B cell (primary cell): ENCODE data around the gene ZMAT3. TPM values are rescaled to one million over a fixed set of nuclear protein-coding genes. Genes with fewer than 3 reads are reported as not detected.

Experiments used
- ATAC-seq: fragments of 200-7000 bp; cut with Tn5 transposase; one replicate; pipeline ENCODE4 v1.10.0; 2021; ENCODE audit warnings: low read depth, mild to moderate bottlenecking, moderate number of reproducible peaks, moderate library complexity
- CTCF ChIA-PET: fragments of 350-600 bp; sonication (Branson Sonifier 250); formaldehyde crosslinking; loops from one replicate; lab custom pipeline; 2021; ENCODE audit warnings: antibody characterized with exemption, inconsistent platforms; lab: Charles Lee
- POLR2A ChIA-PET: fragments of 350-600 bp; sonication (Branson Sonifier 250); formaldehyde crosslinking; loops from one replicate; lab custom pipeline; 2021; ENCODE audit warnings: antibody characterized with exemption; lab: Charles Lee
- DNase-seq: peaks from one replicate; pipeline ENCODE4 v3.0.0; 2013
- H2AFZ ChIP-seq: 2 replicates; pipeline ENCODE4 v1.6.1; 2012; ENCODE audit warnings: mild to moderate bottlenecking, low read depth, low read length; ENCODE audit not compliant: insufficient read depth, poor library complexity, severe bottlenecking
- H3K27ac ChIP-seq, 2 donors: 1 replicate in 1 of 2; 2 replicates in 1 of 2; pipeline ENCODE4 v1.5.1; 2012 to 2013; ENCODE audit warnings: low read length in 2 of 2, mild to moderate bottlenecking in 2 of 2, moderate library complexity in 1 of 2
- H3K27me3 ChIP-seq, 4 experiments: fragments of 200-600 bp in 1 of 4; sonication (generic) in 1 of 4; replicated peaks in 1 of 4; 1 replicate in 2 of 4; 2 replicates in 2 of 4; pipeline versions ENCODE4 v1.6.1 to v1.7.0; 2013 to 2016; ENCODE audit warnings: low read length in 3 of 4, mild to moderate bottlenecking in 2 of 4, mixed read lengths in 1 of 4, moderate library complexity in 1 of 4; ENCODE audit not compliant: insufficient read depth in 4 of 4, control insufficient read depth in 3 of 4; ENCODE audit errors: control extremely low read depth in 1 of 4
- H3K36me3 ChIP-seq, 2 experiments: replicated peaks in 1 of 2; 1 replicate in 1 of 2; 2 replicates in 1 of 2; pipeline versions ENCODE4 v1.6.1 to v1.7.1; 2013; ENCODE audit warnings: low read length in 1 of 2; ENCODE audit not compliant: insufficient read depth in 2 of 2, control insufficient read depth in 1 of 2; ENCODE audit errors: control extremely low read depth in 1 of 2, extremely low read depth in 1 of 2
- H3K4me1 ChIP-seq, 2 donors: fragments of 200-600 bp in 1 of 2; sonication (generic) in 1 of 2; 1 replicate in 1 of 2; 2 replicates in 1 of 2; pipeline versions ENCODE4 v1.5.1 to v1.6.1; 2013 to 2017; ENCODE audit warnings: low read length in 2 of 2; ENCODE audit not compliant: control insufficient read depth in 2 of 2, insufficient read depth in 2 of 2
- H3K4me2 ChIP-seq: replicated peaks from 2 replicates; pipeline ENCODE3; 2012; ENCODE audit warnings: mild to moderate bottlenecking, low read depth, low read length; ENCODE audit not compliant: poor library complexity, severe bottlenecking
- H3K4me3 ChIP-seq, 5 experiments: fragments of 200-600 bp in 1 of 5; sonication (generic) in 1 of 5; 1 replicate in 3 of 5; 2 replicates in 2 of 5; pipeline versions ENCODE4 v1.5.1 to v1.7.0; 2011 to 2016; ENCODE audit warnings: low read length in 4 of 5, mild to moderate bottlenecking in 4 of 5, low read depth in 2 of 5, control low read depth in 1 of 5, moderate library complexity in 1 of 5; ENCODE audit not compliant: insufficient read depth in 1 of 5; ENCODE audit errors: control extremely low read depth in 1 of 5, extremely low read depth in 1 of 5
- H3K79me2 ChIP-seq: fragments of 200-600 bp; sonication (generic); one replicate; pipeline ENCODE4 v1.6.0; 2016; ENCODE audit warnings: low read length; ENCODE audit not compliant: control insufficient read depth, insufficient read depth
- H3K9ac ChIP-seq: fragments of 200-600 bp; sonication (generic); 2 replicates; pipeline ENCODE4 v1.6.1; 2017; ENCODE audit warnings: mild to moderate bottlenecking, low read length, moderate library complexity
- H3K9me3 ChIP-seq, 3 donors: one replicate each; pipeline versions ENCODE4 v1.6.1 to v1.7.1; 2013; ENCODE audit warnings: low read length in 2 of 3; ENCODE audit not compliant: control insufficient read depth in 2 of 3, insufficient read depth in 1 of 3; ENCODE audit errors: control extremely low read depth in 1 of 3
- H4K20me1 ChIP-seq: 2 replicates; pipeline ENCODE4 v1.6.0; 2012; ENCODE audit warnings: mild to moderate bottlenecking, low read length; ENCODE audit not compliant: insufficient read depth, control insufficient read depth, poor library complexity, severe bottlenecking
- H3K27ac Mint-ChIP-seq: one replicate; pipeline ENCODE4 v1.8.0; 2021; ENCODE audit warnings: mixed read lengths
- H3K27me3 Mint-ChIP-seq: one replicate; pipeline ENCODE4 v1.8.0; 2021; ENCODE audit warnings: mixed read lengths
- H3K4me1 Mint-ChIP-seq: one replicate; pipeline ENCODE4 v1.8.0; 2021; ENCODE audit warnings: mixed read lengths
- H3K4me3 Mint-ChIP-seq: one replicate; pipeline ENCODE4 v1.8.0; 2021; ENCODE audit warnings: mixed read lengths
- H3K9me3 Mint-ChIP-seq: one replicate; pipeline ENCODE4 v1.8.0; 2022; ENCODE audit warnings: mixed read lengths; ENCODE audit not compliant: insufficient read depth
- CTCF ChIP-seq: fragments of 200-600 bp; IDR thresholded peaks from one replicate; pipeline ENCODE4 v1.8.0; 2022; ENCODE audit warnings: antibody characterized with exemption, mild to moderate bottlenecking
- EZH2 ChIP-seq: IDR thresholded peaks from 2 replicates; pipeline ENCODE4 v1.6.1; 2012; ENCODE audit warnings: borderline replicate concordance, low read depth, mild to moderate bottlenecking, moderate library complexity, low read length; ENCODE audit not compliant: insufficient read depth, poor library complexity, severe bottlenecking
- WGBS: methylation state at CpG from one replicate; pipeline ENCODE4 v1.1.5; 2013; ENCODE audit warnings: missing lambda C conversion rate; ENCODE audit not compliant: insufficient coverage; 5-methylcytosine and 5-hydroxymethylcytosine counted together
- intact Hi-C: fragments of 100-400 bp; cut with micrococcal nuclease; formaldehyde crosslinking; loops from one replicate; pipeline ENCODE4 v1.10.0; 2022
- polyA plus RNA-seq: library from polyadenylated mRNA; depleted of rRNA; stranded (reverse); fragments of >200 nt; gene quantifications from 2 replicates; pipeline ENCODE4 v1.2.3, GENCODE V29; 2012
- total RNA-seq, 2 donors: library from RNA; stranded (reverse); fragments of 120-200 nt in 1 of 2; gene quantifications; 1 replicate in 1 of 2; 2 replicates in 1 of 2; pipeline versions ENCODE4 v1.2.3 to v1.2.4, GENCODE V29; 2013 to 2022

ZMAT3 gene
- total and polyA plus RNA-seq, 2 donors (not counting 1 experiment from before 2014, with no cell fraction given) = 3.6 to 19.5 TPM

- TF ChIP-seq EZH2 = no peak
- peak; percentile 94 for TF ChIP-seq CTCF
- ChIA-PET POLR2A (interaction anchor here (1.3 kb wide), 1 partner anchor 132 kb away, joined by 9 read pairs; no protein-coding TSS in a partner anchor), CTCF (interaction anchor here (0.5 to 3.5 kb wide), 40 partner anchors 10 to 549 kb away, joined by 3 to 122 read pairs (median 4); partner anchors contain the start of genes MFN1, PIK3CA, ZMAT3 and ZNF639)
- peak overlapping the region; percentile 41 for H3K4me3 Mint-ChIP-seq
- Histone ChIP-seq H3K9me3 (no peaks in the 10 kb centered on the region), H4K20me1 (no peaks in the 10 kb centered on the region), H3K27ac (peak overlapping the region in 1 of 2 donors; percentile 81), H3K4me3 (no peak overlapping the region), H3K9ac (no peak overlapping the region), H3K27me3 (no peaks in the 10 kb centered on the region), H3K4me2 (peak overlapping the region; percentile 3), H3K36me3 (no peaks in the 10 kb centered on the region), H3K4me1 (peaks cover 16 to 34% of the 10 kb centered on the region in 2 donors), H2AFZ (no peak overlapping the region), H3K79me2 (no peaks in the 10 kb centered on the region)
- WGBS = no CpG with 5 or more reads among the region's 1 CpG
- intact Hi-C loops = loop anchor here (1.0 to 5.0 kb wide), 10 partner anchors 31 to 587 kb away; partner anchors contain the start of genes MRPL47, NDUFB5 and ZMAT3
- H3K4me1 Mint-ChIP-seq = peaks cover 50% of the 10 kb centered on the region
- peak; percentile 87 for DNase-seq
- H3K27ac Mint-ChIP-seq = peak overlapping the region; percentile 75
- ATAC-seq = peak; percentile 83
- no peaks in the 10 kb centered on the region for H3K9me3 Mint-ChIP-seq
- H3K27me3 Mint-ChIP-seq = no peaks in the 10 kb centered on the region
Measured at GRCh38 chr3:179015551-179016020, 56.0 kb downstream of the ZMAT3 start.

GRCh38 chr3:179005706-179006105 is 65.9 kb downstream of the ZMAT3 start:
- no CpG with 5 or more reads among the region's 2 CpGs for WGBS
- Histone ChIP-seq H3K27me3 (peaks cover 0 to 6% (median 0%) of the 10 kb centered on the region in 4 experiments), H3K4me2 (no peak overlapping the region), H3K36me3 (no peaks in the 10 kb centered on the region), H2AFZ (no peak overlapping the region), H3K9me3 (peaks cover 0 to 5% (median 2%) of the 10 kb centered on the region in 3 donors), H3K79me2 (peaks cover 2% of the 10 kb centered on the region), H4K20me1 (no peaks in the 10 kb centered on the region), H3K27ac (no peak overlapping the region), H3K9ac (no peak overlapping the region), H3K4me1 (no peaks in the 10 kb centered on the region), H3K4me3 (no peak overlapping the region)
- Mint-ChIP-seq H3K4me1 (no peaks in the 10 kb centered on the region), H3K9me3 (no peaks in the 10 kb centered on the region), H3K27me3 (no peaks in the 10 kb centered on the region), H3K27ac (no peak overlapping the region), H3K4me3 (no peak overlapping the region)
- ATAC-seq = no peak
- intact Hi-C loops = no loop called here
- ChIA-PET POLR2A (no interaction called here), CTCF (interaction anchor here (0.6 kb wide), 1 partner anchor 549 kb away, joined by 3 read pairs; no protein-coding TSS in a partner anchor)
- TF ChIP-seq EZH2 (no peak), CTCF (no peak)
- no peak for DNase-seq
